A549 (cell line): ENCODE data around the gene FAM163B.

ENCODE experiments used
- CBX8 ChIP-seq: fragments of 200-600 bp; sonication (generic); IDR thresholded peaks from 2 replicates; pipeline ENCODE4 v1.6.1; 2016
- CEBPB ChIP-seq, 2 experiments: fragments of >200 bp in 1 of 2; sonication (Bioruptor Twin) in 1 of 2; formaldehyde crosslinking in 1 of 2; IDR thresholded peaks; 2 replicates each; pipeline ENCODE4 v1.6.1; 2012 to 2016
- CTCF ChIP-seq: fragments of >200 bp; sonication (Bioruptor Twin); formaldehyde crosslinking; IDR thresholded peaks from 3 replicates; pipeline ENCODE4 v1.5.1; 2016
- EP300 ChIP-seq, 2 experiments: fragments of >200 bp; sonication (Bioruptor Twin); formaldehyde crosslinking; IDR thresholded peaks; 2 replicates in 1 of 2; 3 replicates in 1 of 2; pipeline ENCODE4 v1.6.1; 2016 to 2017
- HDAC2 ChIP-seq: fragments of 200-600 bp; sonication (generic); IDR thresholded peaks from 2 replicates; pipeline ENCODE4 v1.6.1; 2016
- POLR2A ChIP-seq: IDR thresholded peaks from 2 replicates; pipeline ENCODE4 v1.6.1; 2012; ENCODE audit warnings: mild to moderate bottlenecking, low read length
- RCOR1 ChIP-seq: fragments of 150-350 bp; IDR thresholded peaks from 2 replicates; pipeline ENCODE4 v1.6.1; 2014; ENCODE audit warnings: antibody characterized with exemption, low read length, low read depth
- SMC3 ChIP-seq: fragments of >200 bp; sonication (Bioruptor Twin); formaldehyde crosslinking; IDR thresholded peaks from 3 replicates; pipeline ENCODE4 v1.6.1; 2018; ENCODE audit warnings: inconsistent platforms

- TF ChIP-seq SMC3 = no peak
- TF ChIP-seq HDAC2 = no peak
- TF ChIP-seq EP300 (IDR thresholded peaks at IDR 0.05) = no peak
- no peak for TF ChIP-seq CTCF
- no peak for TF ChIP-seq RCOR1
- no peak for TF ChIP-seq POLR2A
- no peak for TF ChIP-seq CEBPB (IDR thresholded peaks at IDR 0.05)
- TF ChIP-seq CBX8 = no peak
These were observed 5.0 kb downstream of the FAM163B start for GRCh38 chr9:133604214-133604613.
